ENCODE data around the gene ATRIP. TPM values are rescaled to one million over a fixed set of nuclear protein-coding genes. Genes with fewer than 3 reads are reported as not detected.

Gene ATRIP
- total RNA-seq, 1 experiment from 2014 or later, result 12.5 TPM

DNA sequence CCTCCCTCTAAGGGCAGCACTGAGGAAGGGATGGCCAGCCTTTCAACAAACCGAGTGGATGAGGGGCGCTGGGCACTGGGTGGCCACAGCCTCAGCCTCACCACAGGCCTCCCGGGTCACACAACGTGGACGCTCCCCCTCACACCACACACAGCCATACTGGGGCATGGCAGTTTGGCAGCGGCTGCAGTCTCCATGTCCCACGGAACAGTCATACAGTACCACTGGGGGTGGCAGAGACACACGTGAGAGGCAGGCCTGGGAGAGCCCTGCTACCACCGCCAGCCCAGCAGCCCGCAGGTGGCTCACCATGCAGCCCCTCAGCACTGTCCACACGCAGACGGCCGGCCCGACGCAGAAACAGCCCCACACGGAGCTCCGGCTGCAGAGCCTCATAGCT, 28.4 kb upstream of the ATRIP start:
- peaks cover 5% of the 10 kb centered on the region for H3K4me1 Mint-ChIP-seq (ENCODE audit: low read depth, unreplicated experiment)
- H3K9me3 Mint-ChIP-seq (ENCODE audit: low read depth, unreplicated experiment), result no peaks in the 10 kb centered on the region
- DNase-seq, result no peak
- intact Hi-C loops (cut with micrococcal nuclease; ENCODE audit: unreplicated experiment), result no loop called here
- H3K27ac Mint-ChIP-seq (ENCODE audit: unreplicated experiment), result no peak overlapping the region
- H3K36me3 Mint-ChIP-seq (ENCODE audit: insufficient read depth, unreplicated experiment), result peaks cover 64% of the 10 kb centered on the region
- CTCF ChIA-PET, result interaction anchor here (0.6 kb wide), 1 partner anchor 17 kb away, joined by 5 read pairs; no protein-coding TSS in a partner anchor
- no TSS peak for BruUV-seq (replicated peaks)
- TF ChIP-seq, protein P1, sequence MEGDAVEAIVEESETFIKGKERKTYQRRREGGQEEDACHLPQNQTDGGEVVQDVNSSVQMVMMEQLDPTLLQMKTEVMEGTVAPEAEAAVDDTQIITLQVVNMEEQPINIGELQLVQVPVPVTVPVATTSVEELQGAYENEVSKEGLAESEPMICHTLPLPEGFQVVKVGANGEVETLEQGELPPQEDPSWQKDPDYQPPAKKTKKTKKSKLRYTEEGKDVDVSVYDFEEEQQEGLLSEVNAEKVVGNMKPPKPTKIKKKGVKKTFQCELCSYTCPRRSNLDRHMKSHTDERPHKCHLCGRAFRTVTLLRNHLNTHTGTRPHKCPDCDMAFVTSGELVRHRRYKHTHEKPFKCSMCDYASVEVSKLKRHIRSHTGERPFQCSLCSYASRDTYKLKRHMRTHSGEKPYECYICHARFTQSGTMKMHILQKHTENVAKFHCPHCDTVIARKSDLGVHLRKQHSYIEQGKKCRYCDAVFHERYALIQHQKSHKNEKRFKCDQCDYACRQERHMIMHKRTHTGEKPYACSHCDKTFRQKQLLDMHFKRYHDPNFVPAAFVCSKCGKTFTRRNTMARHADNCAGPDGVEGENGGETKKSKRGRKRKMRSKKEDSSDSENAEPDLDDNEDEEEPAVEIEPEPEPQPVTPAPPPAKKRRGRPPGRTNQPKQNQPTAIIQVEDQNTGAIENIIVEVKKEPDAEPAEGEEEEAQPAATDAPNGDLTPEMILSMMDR (IDR thresholded peaks at IDR 0.05; ENCODE audit: unreplicated experiment), result no peak
- H3K4me3 Mint-ChIP-seq (ENCODE audit: low read depth, unreplicated experiment), result no peak overlapping the region
- no peaks in the 10 kb centered on the region for H3K27me3 Mint-ChIP-seq (ENCODE audit: unreplicated experiment)

DNA sequence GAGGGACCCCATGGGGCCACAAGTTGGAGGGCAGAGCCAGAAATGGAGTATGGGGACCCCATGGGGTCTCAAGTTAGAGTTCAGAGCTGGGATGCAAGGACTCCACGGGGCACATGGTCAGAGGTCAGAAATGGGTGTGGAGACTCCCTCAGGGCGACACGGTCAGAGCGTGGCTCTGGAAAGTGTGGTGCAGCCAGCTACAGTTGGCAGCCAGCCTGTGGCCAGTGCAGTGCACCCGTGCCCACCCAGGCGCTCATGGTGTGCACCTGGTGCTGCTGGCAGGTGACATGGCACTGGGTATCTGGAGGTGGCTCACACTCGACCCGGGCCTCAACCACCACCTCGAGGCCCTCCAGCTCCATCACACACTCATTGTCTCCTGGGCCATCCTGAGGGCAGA, 27.9 kb upstream of the ATRIP start:
- intact Hi-C loops (cut with micrococcal nuclease; ENCODE audit: unreplicated experiment), result no loop called here
- TF ChIP-seq, protein P1 (IDR thresholded peaks at IDR 0.05; ENCODE audit: unreplicated experiment), result no peak
- BruUV-seq (replicated peaks), result no TSS peak
- peaks cover 8% of the 10 kb centered on the region for H3K4me1 Mint-ChIP-seq (ENCODE audit: low read depth, unreplicated experiment)
- H3K27ac Mint-ChIP-seq (ENCODE audit: unreplicated experiment), result no peak overlapping the region
- no peak for DNase-seq
- H3K9me3 Mint-ChIP-seq (ENCODE audit: low read depth, unreplicated experiment), result no peaks in the 10 kb centered on the region
- CTCF ChIA-PET, result interaction anchor here (1.1 kb wide), 1 partner anchor 17 kb away, joined by 3 read pairs; no protein-coding TSS in a partner anchor
- H3K4me3 Mint-ChIP-seq (ENCODE audit: low read depth, unreplicated experiment), result no peak overlapping the region
- H3K36me3 Mint-ChIP-seq (ENCODE audit: insufficient read depth, unreplicated experiment), result peaks cover 64% of the 10 kb centered on the region
- no peaks in the 10 kb centered on the region for H3K27me3 Mint-ChIP-seq (ENCODE audit: unreplicated experiment)

DNA sequence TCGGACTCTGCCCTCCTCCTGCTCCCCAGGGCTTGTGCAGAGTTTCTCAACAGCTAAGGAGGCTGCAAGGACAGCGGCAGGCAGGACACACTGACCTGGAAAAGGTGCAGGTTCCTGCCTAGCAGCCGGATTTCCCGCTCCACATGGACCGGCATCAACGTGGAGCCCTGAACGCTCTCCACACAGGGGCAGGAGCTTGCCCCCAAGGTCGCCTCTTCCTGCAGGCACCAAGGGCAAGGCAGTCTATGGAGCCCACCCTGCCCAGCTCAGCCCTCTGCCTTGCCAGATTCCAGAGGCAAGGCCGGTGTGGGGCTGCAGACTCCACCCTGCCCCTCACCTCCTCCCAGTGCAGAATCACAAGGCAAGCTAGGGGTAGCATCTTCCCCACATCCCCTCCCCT, 27.4 kb upstream of the ATRIP start:
- BruUV-seq (replicated peaks), result no TSS peak
- no peak overlapping the region for H3K27ac Mint-ChIP-seq (ENCODE audit: unreplicated experiment)
- H3K4me1 Mint-ChIP-seq (ENCODE audit: low read depth, unreplicated experiment), result peaks cover 9% of the 10 kb centered on the region
- CTCF ChIA-PET, result interaction anchor here (1.1 kb wide), 1 partner anchor 17 kb away, joined by 3 read pairs; no protein-coding TSS in a partner anchor
- H3K27me3 Mint-ChIP-seq (ENCODE audit: unreplicated experiment), result no peaks in the 10 kb centered on the region
- H3K4me3 Mint-ChIP-seq (ENCODE audit: low read depth, unreplicated experiment), result no peak overlapping the region
- peaks cover 67% of the 10 kb centered on the region for H3K36me3 Mint-ChIP-seq (ENCODE audit: insufficient read depth, unreplicated experiment)
- TF ChIP-seq, protein P1 (IDR thresholded peaks at IDR 0.05; ENCODE audit: unreplicated experiment), result no peak
- DNase-seq, result no peak
- intact Hi-C loops (cut with micrococcal nuclease; ENCODE audit: unreplicated experiment), result no loop called here
- no peaks in the 10 kb centered on the region for H3K9me3 Mint-ChIP-seq (ENCODE audit: low read depth, unreplicated experiment)

DNA sequence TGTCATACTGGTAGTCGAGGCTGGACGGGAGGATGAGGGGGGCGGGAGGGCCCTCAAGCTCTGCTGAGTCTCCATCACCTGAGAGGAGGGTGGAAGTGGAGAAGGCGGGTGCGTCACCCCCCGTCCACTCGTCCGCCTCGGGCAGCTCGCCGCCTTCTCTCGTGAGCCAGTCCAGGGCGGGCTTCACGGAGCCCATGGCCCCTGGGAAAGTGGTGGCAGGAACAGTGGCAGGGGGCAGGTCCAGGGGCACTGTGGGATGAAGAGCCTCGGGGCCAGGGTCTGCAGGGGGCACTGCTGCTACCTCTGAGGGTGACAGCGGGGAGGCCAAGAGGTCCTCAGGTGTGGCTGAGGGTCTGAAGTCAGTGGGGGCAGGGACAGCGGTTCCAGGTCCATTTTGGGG, 26.9 kb upstream of the ATRIP start:
- DNase-seq, result no peak
- no peak overlapping the region for H3K4me3 Mint-ChIP-seq (ENCODE audit: low read depth, unreplicated experiment)
- peaks cover 67% of the 10 kb centered on the region for H3K36me3 Mint-ChIP-seq (ENCODE audit: insufficient read depth, unreplicated experiment)
- no peaks in the 10 kb centered on the region for H3K27me3 Mint-ChIP-seq (ENCODE audit: unreplicated experiment)
- BruUV-seq (replicated peaks), result no TSS peak
- CTCF ChIA-PET, result interaction anchor here (1.1 kb wide), 1 partner anchor 16 kb away, joined by 3 read pairs; no protein-coding TSS in a partner anchor
- peaks cover 13% of the 10 kb centered on the region for H3K4me1 Mint-ChIP-seq (ENCODE audit: low read depth, unreplicated experiment)
- no peaks in the 10 kb centered on the region for H3K9me3 Mint-ChIP-seq (ENCODE audit: low read depth, unreplicated experiment)
- no peak overlapping the region for H3K27ac Mint-ChIP-seq (ENCODE audit: unreplicated experiment)
- intact Hi-C loops (cut with micrococcal nuclease; ENCODE audit: unreplicated experiment), result no loop called here
- TF ChIP-seq, protein P1 (IDR thresholded peaks at IDR 0.05; ENCODE audit: unreplicated experiment), result no peak
